Psoas muscle (tissue), 8 donors: ENCODE measurements around the gene GSG1L. TPM values are rescaled to one million over a fixed set of nuclear protein-coding genes. Genes with fewer than 3 reads are reported as not detected.

Experiments
- ATAC-seq, 4 donors: fragments of 200-7000 bp; cut with Tn5 transposase; one replicate each; pipeline ENCODE4 v1.9.1; 2020; ENCODE audit warnings: moderate library complexity in 3 of 4, mild to moderate bottlenecking in 2 of 4
- DNase-seq, 2 donors: peaks; one replicate each; pipeline ENCODE4 v3.0.0-alpha.2; 2020
- H3K27ac ChIP-seq: fragments of 200-600 bp; one replicate; pipeline ENCODE4 v1.8.0; 2022
- H3K27me3 ChIP-seq, 3 donors: fragments of 200-600 bp in 1 of 3; one replicate each; pipeline versions ENCODE4 v1.6.1 to v1.8.0; 2013 to 2022; ENCODE audit warnings: low read length in 2 of 3, mild to moderate bottlenecking in 2 of 3, moderate library complexity in 1 of 3; ENCODE audit not compliant: insufficient read depth in 3 of 3
- H3K36me3 ChIP-seq, 2 donors: fragments of 200-600 bp in 1 of 2; one replicate each; pipeline versions ENCODE4 v1.6.1 to v1.8.0; 2013 to 2022; ENCODE audit warnings: low read depth in 1 of 2, mild to moderate bottlenecking in 1 of 2, moderate library complexity in 1 of 2; ENCODE audit not compliant: insufficient read depth in 1 of 2
- H3K4me1 ChIP-seq: fragments of 200-600 bp; one replicate; pipeline ENCODE4 v1.8.0; 2022
- H3K4me3 ChIP-seq: fragments of 200-600 bp; one replicate; pipeline ENCODE4 v1.8.0; 2022; ENCODE audit warnings: mild to moderate bottlenecking
- H3K9me3 ChIP-seq: fragments of 200-600 bp; one replicate; pipeline ENCODE4 v1.8.0; 2022
- WGBS, 3 donors: extraction: QIAGEN DNeasy Blood & Tissue Kit; methylation state at CpG; one replicate each; pipeline versions ENCODE4 v1.1.6 to v1.1.7; 2013; 5-methylcytosine and 5-hydroxymethylcytosine counted together
- intact Hi-C, 2 donors: fragments of 100-400 bp; cut with DNase I; formaldehyde crosslinking; loops; one replicate each; pipeline versions ENCODE4 v1.11.0 to v1.14.2; 2022
- polyA plus RNA-seq, 3 donors: library from polyadenylated mRNA; stranded (reverse); fragments of 200-250 nt; gene quantifications; one replicate each; pipeline ENCODE4 v1.2.3, GENCODE V29; 2013
- total RNA-seq, 4 donors: library from RNA; stranded (reverse); fragmentation: NEBNext Ultra II Directional in 2 of 4; extraction: Animal tissue kit (Norgen Biotek cat#: 25700) in 2 of 4; gene quantifications; one replicate each; pipeline versions ENCODE4 v1.2.1 to v1.2.4, GENCODE V29; 2021 to 2023
- TF ChIP-seq, protein P1 (sequence below): fragments of 200-600 bp; IDR thresholded peaks from one replicate; pipeline ENCODE4 v1.8.0; 2022; ENCODE audit warnings: antibody characterized with exemption
- donor health status: healthy with polysubstance abuse.
- donor health status: DM: no; HTN: no; CAD: no; lungs with moderate emphysema.
- donor health status: Bipolar disorder and iron deficiency.
- donor health status: healthy.
- donor health status: DM: yes; HTN: yes; CAD: no.
- donor health status: DM: no; HTN: no; CAD: no.
- donor health status: DM: no; HTN: no; CAD: no.
- donor health status: DM: yes; HTN: yes; CAD: no.

Gene GSG1L
- total and polyA plus RNA-seq, 7 donors: 0.04 to 0.17 (median 0.08) TPM; not detected in 2

DNA sequence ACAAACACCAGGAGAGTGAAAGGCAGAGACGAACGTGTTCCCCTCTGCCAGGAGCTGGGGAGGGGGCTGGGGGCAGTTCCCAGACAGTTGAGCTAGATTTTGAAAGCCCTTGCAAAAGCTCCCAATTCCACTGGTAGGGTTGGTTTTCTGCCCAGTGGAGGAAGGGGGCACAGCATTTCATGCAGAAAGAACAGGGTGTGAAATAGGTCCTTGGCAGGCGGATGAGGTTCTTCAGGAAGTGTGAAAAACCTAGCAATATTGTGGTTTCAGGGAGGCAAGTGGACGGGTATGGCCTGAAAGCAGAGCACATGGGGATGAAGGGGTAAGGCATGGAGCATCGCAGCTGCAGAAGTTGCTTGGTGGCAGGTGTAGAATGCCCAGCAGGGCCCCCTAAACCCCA lies 265.3 kb downstream of the GSG1L start:
- Histone ChIP-seq H3K27ac (no peak overlapping the region), H3K36me3 (no peaks in the 10 kb centered on the region), H3K4me1 (no peaks in the 10 kb centered on the region), H3K27me3 (peaks cover 0 to 5% (median 0%) of the 10 kb centered on the region in 3 donors), H3K4me3 (no peak overlapping the region), H3K9me3 (no peaks in the 10 kb centered on the region)
- DNase-seq (no peak), ATAC-seq (no peak)
- intact Hi-C loops: no loop called here
- WGBS, 3 donors: 43 to 68% (median 44%) methylated on average over 5 of the region's 5 CpGs
- TF ChIP-seq, protein P1, sequence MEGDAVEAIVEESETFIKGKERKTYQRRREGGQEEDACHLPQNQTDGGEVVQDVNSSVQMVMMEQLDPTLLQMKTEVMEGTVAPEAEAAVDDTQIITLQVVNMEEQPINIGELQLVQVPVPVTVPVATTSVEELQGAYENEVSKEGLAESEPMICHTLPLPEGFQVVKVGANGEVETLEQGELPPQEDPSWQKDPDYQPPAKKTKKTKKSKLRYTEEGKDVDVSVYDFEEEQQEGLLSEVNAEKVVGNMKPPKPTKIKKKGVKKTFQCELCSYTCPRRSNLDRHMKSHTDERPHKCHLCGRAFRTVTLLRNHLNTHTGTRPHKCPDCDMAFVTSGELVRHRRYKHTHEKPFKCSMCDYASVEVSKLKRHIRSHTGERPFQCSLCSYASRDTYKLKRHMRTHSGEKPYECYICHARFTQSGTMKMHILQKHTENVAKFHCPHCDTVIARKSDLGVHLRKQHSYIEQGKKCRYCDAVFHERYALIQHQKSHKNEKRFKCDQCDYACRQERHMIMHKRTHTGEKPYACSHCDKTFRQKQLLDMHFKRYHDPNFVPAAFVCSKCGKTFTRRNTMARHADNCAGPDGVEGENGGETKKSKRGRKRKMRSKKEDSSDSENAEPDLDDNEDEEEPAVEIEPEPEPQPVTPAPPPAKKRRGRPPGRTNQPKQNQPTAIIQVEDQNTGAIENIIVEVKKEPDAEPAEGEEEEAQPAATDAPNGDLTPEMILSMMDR: no peak

DNA sequence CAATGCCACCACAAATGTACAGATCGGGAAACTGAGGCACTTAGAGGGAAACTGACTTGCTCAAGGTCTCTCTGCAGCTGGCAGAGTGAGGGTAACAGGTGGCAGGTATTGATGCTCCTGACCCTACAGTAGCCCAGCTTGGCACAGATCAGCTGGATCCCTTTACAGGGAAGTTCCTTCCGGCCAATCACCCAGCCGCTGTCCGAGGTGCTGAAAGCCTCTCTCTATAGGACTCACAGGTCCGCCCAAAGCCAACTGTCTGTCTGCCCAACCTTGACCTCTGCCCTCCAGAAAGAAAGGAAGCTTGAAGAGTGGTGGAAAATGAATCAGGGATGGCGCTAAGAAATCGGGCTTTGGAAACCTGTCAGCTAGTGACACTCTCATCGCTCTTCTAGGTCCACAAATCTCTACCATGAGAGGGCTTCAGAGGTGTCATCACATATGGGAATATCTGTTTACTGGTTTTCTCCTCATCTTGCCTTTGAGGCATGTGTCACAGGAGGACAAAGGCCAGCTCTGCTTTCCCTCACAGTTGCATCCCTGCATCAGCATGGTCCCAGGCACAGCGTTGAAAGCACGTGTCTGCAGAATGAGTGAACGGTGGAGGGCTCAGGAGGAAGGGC lies 267.4 kb downstream of the GSG1L start:
- H3K36me3 ChIP-seq: no peaks in the 10 kb centered on the region
- intact Hi-C loops: no loop called here
- no peaks in the 10 kb centered on the region for H3K27me3 ChIP-seq
- no peaks in the 10 kb centered on the region for H3K9me3 ChIP-seq
- WGBS, 3 donors: 60 to 63% (median 63%) methylated on average over 11 of the region's 11 CpGs
- H3K4me1 ChIP-seq: no peaks in the 10 kb centered on the region
- no peak overlapping the region for H3K4me3 ChIP-seq
- TF ChIP-seq, protein P1: no peak
- ATAC-seq (no peak), DNase-seq (no peak)
- H3K27ac ChIP-seq: no peak overlapping the region

- Histone ChIP-seq H3K27ac (no peak overlapping the region), H3K4me1 (no peaks in the 10 kb centered on the region), H3K9me3 (no peaks in the 10 kb centered on the region), H3K27me3 (no peaks in the 10 kb centered on the region), H3K36me3 (no peaks in the 10 kb centered on the region), H3K4me3 (no peak overlapping the region)
- TF ChIP-seq, protein P1: no peak
- no peak for DNase-seq
- no peak for ATAC-seq
- intact Hi-C loops: no loop called here
These were observed 270.3 kb downstream of the GSG1L start for GRCh38 chr16:27793249-27793622.

GRCh38 chr16:27792486-27793248 lies 270.8 kb downstream of the GSG1L start:
- no peak overlapping the region for H3K27ac ChIP-seq
- no peaks in the 10 kb centered on the region for H3K9me3 ChIP-seq
- no peaks in the 10 kb centered on the region for H3K4me1 ChIP-seq
- DNase-seq (no peak), ATAC-seq (no peak)
- H3K36me3 ChIP-seq: no peaks in the 10 kb centered on the region
- WGBS, 3 donors: 70 to 76% (median 71%) methylated on average over 7 of the region's 7 CpGs
- no peaks in the 10 kb centered on the region for H3K27me3 ChIP-seq
- TF ChIP-seq, protein P1: no peak
- intact Hi-C loops: no loop called here
- no peak overlapping the region for H3K4me3 ChIP-seq

GRCh38 chr16:27791404-27791719 lies 272.2 kb downstream of the GSG1L start:
- intact Hi-C loops: no loop called here
- ATAC-seq (no peak), DNase-seq (no peak)
- Histone ChIP-seq H3K4me3 (no peak overlapping the region), H3K4me1 (no peaks in the 10 kb centered on the region), H3K27ac (no peak overlapping the region), H3K36me3 (no peaks in the 10 kb centered on the region), H3K27me3 (no peaks in the 10 kb centered on the region), H3K9me3 (no peaks in the 10 kb centered on the region)
- 77 to 87% (median 82%) methylated on average over 6 of the region's 6 CpGs for WGBS, 3 donors
- TF ChIP-seq, protein P1: no peak
